Posterior cingulate gyrus (tissue), 11 donors: ENCODE data around the gene INSYN1.

Experiments
- DNase-seq, 10 donors: peaks; one replicate each; pipeline versions ENCODE4 v3.0.0 to v3.0.0-alpha.2; 2020 to 2021; ENCODE audit warnings: mixed read lengths in 3 of 10
- intact Hi-C: fragments of 100-400 bp; cut with DNase I; formaldehyde crosslinking; loops from one replicate; pipeline ENCODE4 v1.15.1; 2023

The INSYN1 gene

DNA sequence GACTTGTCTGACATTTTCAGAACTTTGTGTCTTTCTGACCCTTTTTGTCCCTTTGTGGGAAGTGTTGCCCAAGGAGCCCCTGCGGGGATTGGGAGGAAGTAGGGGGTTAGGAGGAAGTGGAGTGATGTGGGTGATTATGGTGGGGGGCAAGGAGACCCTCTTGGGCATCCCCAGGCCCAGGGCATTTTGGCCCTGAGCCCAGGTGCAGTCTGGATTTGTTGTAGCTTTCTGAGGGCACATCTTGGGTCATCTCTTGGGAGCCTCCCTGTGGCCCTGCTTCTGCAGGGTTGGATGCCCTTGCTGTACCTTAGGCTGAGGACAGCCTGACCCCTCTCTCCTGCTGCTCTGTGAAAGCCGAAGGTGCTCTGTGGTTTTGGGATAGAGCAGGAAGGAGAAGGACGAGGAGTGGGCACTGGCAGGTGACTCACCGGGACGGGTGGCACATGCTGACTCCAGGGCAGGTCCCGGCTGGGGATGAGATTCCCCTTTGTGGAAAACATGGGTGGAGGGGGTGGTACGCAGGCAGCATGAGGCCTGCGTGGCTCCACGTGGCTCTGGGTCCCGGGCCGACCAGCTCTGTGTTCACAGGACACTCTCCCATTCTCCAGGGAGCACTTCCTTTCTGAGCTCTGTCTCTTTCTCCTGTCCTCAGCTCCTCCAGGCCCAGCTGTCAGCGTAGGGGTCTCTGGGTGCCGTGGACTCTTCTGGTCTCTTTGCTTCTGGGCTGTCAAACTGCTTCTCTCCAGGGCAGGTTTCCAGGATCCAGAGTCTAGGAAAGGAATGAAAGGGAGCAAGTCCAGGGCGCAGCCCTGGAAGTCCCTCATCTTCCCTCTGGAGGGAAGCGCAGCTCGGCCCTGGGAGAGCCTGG, 57.1 kb downstream of the INSYN1 start:
- peak in 2 of 10 donors; percentile 50 to 72 for DNase-seq
- intact Hi-C loops, result no loop called here

DNA sequence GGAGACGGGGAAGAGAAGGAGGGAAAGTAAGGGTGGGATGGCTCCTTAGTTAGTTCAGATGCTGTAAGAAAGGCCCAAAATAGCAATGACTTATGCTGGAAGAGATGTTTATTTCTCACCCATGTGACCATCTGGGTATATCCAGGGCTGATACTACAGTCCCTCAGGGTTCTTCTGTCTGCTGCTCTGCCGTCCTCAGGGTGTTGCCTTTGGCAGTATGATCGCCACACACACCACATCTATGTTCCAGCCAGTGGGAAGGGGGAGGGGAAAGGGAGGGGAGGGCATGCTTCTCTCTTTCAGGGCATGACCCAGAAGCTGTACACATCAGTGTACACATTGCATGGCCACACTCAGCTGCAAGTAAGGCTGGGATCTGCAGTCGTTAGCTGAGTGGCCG, 58.7 kb downstream of the INSYN1 start:
- intact Hi-C loops, result no loop called here
- DNase-seq, result peak in 2 of 10 donors; percentile 31 to 34

- DNase-seq, result peak in 4 of 10 donors; percentile 9 to 88 (median 34)
- intact Hi-C loops, result no loop called here
These were observed 61.8 kb downstream of the INSYN1 start for GRCh38 chr15:73691396-73691795.

DNA sequence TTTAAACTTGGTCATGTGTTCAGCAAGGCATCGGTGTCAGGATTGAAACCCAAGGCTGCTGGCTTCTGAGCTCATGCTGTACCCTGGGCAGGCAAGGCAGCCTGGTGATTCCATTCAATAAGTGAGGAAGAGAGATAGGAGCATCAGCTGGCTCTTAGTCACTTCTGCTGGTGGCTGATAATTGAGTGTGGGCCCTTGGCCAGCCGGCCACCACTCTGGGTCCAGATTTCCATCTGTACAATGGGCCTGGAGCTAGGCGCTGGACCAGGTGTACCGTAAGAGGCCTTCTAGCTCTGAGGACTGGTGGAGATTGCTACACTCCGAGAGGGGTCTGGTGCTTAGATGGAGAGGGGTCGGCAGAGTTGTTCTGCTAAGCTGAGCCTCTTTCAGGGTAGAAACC, 64.7 kb downstream of the INSYN1 start:
- intact Hi-C loops, result no loop called here
- DNase-seq, result no peak

DNA sequence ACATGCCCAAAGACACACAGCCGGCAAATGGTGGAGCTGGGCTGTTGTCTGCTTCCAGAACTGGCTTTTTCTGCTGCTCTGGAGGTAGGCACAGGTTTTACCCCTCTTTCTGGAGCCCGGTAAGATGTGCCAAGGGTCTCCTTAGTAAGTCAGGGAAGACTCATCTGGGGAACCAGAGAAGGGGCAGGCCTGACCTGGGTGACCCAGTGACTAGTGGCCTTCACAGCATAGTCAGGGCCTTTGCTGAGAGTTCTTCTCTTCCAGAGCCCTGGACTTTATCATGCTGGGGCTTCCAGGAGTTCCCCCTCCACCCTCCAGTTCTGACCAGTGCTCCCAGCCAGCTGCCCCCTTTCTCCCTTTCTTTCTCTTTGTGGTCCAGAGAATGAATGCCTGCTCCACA, 65.8 kb downstream of the INSYN1 start:
- no peak for DNase-seq
- intact Hi-C loops, result no loop called here

GRCh38 chr15:73686781-73687256, 66.3 kb downstream of the INSYN1 start:
- intact Hi-C loops, result no loop called here
- DNase-seq, result no peak

GRCh38 chr15:73685981-73686380, 67.2 kb downstream of the INSYN1 start:
- no peak for DNase-seq
- intact Hi-C loops, result no loop called here
